Neural cell (in vitro differentiated cells): ENCODE data around the gene LYPD4.

Source experiments
- POLR2AphosphoS5 ChIP-seq: IDR thresholded peaks from 2 replicates; pipeline ENCODE4 v1.6.1; 2012
- TF ChIP-seq, protein P1 (sequence below): fragments of 450-650 bp; IDR thresholded peaks from 2 replicates; pipeline ENCODE4 v1.5.1; 2014; ENCODE audit warnings: antibody characterized with exemption, mild to moderate bottlenecking, moderate library complexity; ENCODE audit not compliant: poor library complexity, severe bottlenecking

DNA sequence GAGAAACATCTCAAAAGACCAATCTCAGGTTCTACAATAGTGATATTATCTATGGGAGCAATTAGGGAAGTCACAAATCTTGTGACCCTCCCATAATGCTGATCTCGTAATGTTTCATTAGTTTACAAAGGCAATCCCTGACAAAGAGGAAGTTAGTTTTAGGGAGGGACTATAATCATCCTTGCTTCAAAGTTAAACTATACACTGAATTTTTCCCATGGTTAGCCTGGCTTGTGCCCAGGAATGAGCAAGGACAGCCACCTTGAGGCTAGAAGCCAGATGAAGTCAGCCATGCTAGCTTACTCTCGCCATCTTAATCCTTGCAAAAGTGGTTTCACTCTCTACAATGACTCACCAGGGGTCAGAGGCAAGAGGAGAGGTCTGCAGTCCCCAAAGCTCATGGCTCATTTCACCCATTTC, 42.7 kb downstream of the LYPD4 start:
- TF ChIP-seq, protein P1, sequence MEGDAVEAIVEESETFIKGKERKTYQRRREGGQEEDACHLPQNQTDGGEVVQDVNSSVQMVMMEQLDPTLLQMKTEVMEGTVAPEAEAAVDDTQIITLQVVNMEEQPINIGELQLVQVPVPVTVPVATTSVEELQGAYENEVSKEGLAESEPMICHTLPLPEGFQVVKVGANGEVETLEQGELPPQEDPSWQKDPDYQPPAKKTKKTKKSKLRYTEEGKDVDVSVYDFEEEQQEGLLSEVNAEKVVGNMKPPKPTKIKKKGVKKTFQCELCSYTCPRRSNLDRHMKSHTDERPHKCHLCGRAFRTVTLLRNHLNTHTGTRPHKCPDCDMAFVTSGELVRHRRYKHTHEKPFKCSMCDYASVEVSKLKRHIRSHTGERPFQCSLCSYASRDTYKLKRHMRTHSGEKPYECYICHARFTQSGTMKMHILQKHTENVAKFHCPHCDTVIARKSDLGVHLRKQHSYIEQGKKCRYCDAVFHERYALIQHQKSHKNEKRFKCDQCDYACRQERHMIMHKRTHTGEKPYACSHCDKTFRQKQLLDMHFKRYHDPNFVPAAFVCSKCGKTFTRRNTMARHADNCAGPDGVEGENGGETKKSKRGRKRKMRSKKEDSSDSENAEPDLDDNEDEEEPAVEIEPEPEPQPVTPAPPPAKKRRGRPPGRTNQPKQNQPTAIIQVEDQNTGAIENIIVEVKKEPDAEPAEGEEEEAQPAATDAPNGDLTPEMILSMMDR: no peak
- TF ChIP-seq POLR2AphosphoS5: no peak
